GM12878 (cell line): ENCODE measurements around the gene RPP30.

Source experiments
- BHLHE40 ChIP-seq, 2 experiments: fragments of 450-650 bp in 1 of 2; IDR thresholded peaks; 2 replicates each; pipeline ENCODE4 v1.6.1; 2011 to 2017; ENCODE audit warnings: low read depth in 2 of 2, borderline replicate concordance in 1 of 2, improper control_type of control experiment in 1 of 2, low read length in 1 of 2, mild to moderate bottlenecking in 1 of 2
- CEBPB ChIP-seq, 2 experiments: fragments of 150-350 bp in 1 of 2; IDR thresholded peaks; 2 replicates each; pipeline ENCODE4 v1.6.1; 2012 to 2014; ENCODE audit warnings: low read depth in 2 of 2, low read length in 2 of 2, borderline replicate concordance in 1 of 2, inconsistent platforms in 1 of 2
- HDGF ChIP-seq: fragments of 450-650 bp; IDR thresholded peaks from 2 replicates; pipeline ENCODE4 v1.6.1; 2016; ENCODE audit warnings: antibody characterized with exemption
- JUND ChIP-seq: IDR thresholded peaks from 2 replicates; pipeline ENCODE4 v1.6.1; 2012; ENCODE audit warnings: low read depth, mild to moderate bottlenecking, low read length, improper control_type of control experiment, moderate library complexity
- NRF1 ChIP-seq: conservative IDR thresholded peaks from 2 replicates; pipeline ENCODE4 v1.6.1; 2011; ENCODE audit warnings: mild to moderate bottlenecking, low read depth, low read length, improper control_type of control experiment
- RBBP5 ChIP-seq: fragments of 200-600 bp; sonication (generic); conservative IDR thresholded peaks from 2 replicates; pipeline ENCODE4 v1.6.1; 2016
- TF ChIP-seq, protein P1 (sequence below), 3 experiments: IDR thresholded peaks in 2 of 3; conservative IDR thresholded peaks in 1 of 3; 2 replicates each; pipeline ENCODE4 v1.5.1; 2011; ENCODE audit warnings: low read depth in 3 of 3, low read length in 3 of 3, mild to moderate bottlenecking in 3 of 3, control low read depth in 2 of 3, moderate library complexity in 2 of 3, inconsistent platforms in 1 of 3, mixed read lengths in 1 of 3; ENCODE audit not compliant: control insufficient read depth in 2 of 3, insufficient read depth in 1 of 3; ENCODE audit errors: extremely low read depth in 1 of 3
- TF ChIP-seq, protein P2 (sequence below): fragments of 450-650 bp; IDR thresholded peaks from 2 replicates; pipeline ENCODE4 v1.6.1; 2017; ENCODE audit warnings: mild to moderate bottlenecking

DNA sequence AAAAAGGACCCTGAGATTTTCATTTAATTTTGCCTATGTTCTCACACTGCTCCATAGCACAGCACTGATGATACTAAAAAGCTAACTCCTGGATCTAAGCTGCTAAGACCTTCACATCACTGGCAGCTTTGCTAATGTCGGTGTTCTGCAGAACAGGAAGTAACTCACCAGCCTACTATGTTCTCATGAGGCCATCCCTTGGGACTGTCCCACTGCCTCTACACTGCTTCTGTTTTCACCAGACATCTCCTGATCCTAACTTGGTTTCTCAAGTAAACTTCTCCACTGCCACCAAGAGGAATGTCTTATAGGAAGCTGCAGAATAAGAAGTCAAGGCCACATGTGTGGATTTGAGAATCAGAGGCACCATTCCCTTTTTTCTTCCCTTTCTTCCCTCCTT is 29.0 kb upstream of the RPP30 start:
- TF ChIP-seq, protein P1, sequence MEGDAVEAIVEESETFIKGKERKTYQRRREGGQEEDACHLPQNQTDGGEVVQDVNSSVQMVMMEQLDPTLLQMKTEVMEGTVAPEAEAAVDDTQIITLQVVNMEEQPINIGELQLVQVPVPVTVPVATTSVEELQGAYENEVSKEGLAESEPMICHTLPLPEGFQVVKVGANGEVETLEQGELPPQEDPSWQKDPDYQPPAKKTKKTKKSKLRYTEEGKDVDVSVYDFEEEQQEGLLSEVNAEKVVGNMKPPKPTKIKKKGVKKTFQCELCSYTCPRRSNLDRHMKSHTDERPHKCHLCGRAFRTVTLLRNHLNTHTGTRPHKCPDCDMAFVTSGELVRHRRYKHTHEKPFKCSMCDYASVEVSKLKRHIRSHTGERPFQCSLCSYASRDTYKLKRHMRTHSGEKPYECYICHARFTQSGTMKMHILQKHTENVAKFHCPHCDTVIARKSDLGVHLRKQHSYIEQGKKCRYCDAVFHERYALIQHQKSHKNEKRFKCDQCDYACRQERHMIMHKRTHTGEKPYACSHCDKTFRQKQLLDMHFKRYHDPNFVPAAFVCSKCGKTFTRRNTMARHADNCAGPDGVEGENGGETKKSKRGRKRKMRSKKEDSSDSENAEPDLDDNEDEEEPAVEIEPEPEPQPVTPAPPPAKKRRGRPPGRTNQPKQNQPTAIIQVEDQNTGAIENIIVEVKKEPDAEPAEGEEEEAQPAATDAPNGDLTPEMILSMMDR (IDR thresholded peaks at IDR 0.05 in 2 of 3, conservative IDR thresholded peaks at IDR 0.05 in 1 of 3; ENCODE audit: control insufficient read depth in 2 of 3, extremely low read depth in 1 of 3, insufficient read depth in 1 of 3, low read depth in 3 of 3, low read length in 3 of 3): no peak
- TF ChIP-seq, protein P2, sequence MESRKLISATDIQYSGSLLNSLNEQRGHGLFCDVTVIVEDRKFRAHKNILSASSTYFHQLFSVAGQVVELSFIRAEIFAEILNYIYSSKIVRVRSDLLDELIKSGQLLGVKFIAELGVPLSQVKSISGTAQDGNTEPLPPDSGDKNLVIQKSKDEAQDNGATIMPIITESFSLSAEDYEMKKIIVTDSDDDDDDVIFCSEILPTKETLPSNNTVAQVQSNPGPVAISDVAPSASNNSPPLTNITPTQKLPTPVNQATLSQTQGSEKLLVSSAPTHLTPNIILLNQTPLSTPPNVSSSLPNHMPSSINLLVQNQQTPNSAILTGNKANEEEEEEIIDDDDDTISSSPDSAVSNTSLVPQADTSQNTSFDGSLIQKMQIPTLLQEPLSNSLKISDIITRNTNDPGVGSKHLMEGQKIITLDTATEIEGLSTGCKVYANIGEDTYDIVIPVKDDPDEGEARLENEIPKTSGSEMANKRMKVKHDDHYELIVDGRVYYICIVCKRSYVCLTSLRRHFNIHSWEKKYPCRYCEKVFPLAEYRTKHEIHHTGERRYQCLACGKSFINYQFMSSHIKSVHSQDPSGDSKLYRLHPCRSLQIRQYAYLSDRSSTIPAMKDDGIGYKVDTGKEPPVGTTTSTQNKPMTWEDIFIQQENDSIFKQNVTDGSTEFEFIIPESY: no peak
- no peak for TF ChIP-seq BHLHE40 (IDR thresholded peaks at IDR 0.05; ENCODE audit: borderline replicate concordance in 1 of 2, low read depth in 2 of 2, low read length in 1 of 2)
- TF ChIP-seq RBBP5: no peak
- TF ChIP-seq HDGF: no peak
- TF ChIP-seq JUND: no peak
- TF ChIP-seq NRF1: no peak
- no peak for TF ChIP-seq CEBPB (IDR thresholded peaks at IDR 0.05; ENCODE audit: borderline replicate concordance in 1 of 2, low read depth in 2 of 2, low read length in 2 of 2)
